Urothelium cell line (cell line): ENCODE data around the gene CDKN2C.
A peak's percentile ranks its signal among the peaks of the same experiment; 100 is the strongest.
"Not testable (repeated sequence)": the region's sequence is repeated elsewhere in the genome, so short reads cannot be mapped to it uniquely, and the experiment has no call there.

Source experiments
- DNase-seq: peaks from one replicate; pipeline ENCODE4 v3.0.0; 2011; ENCODE audit warnings: low spot score, mixed read lengths
- FAIRE-seq: peaks from 2 replicates; lab custom pipeline; 2011; peaks lifted over from hg19 to GRCh38; lab: Jason Lieb, UNC

The CDKN2C gene

GRCh38 chr1:50969611-50970508, at the start of gene CDKN2C:
TSS of gene CDKN2C (plus strand) at chr1:50970245. CDS start at chr1:50970369, 124 bp downstream.
- DNase-seq (peak; percentile 53), FAIRE-seq (no peak)

GRCh38 chr1:50920409-50920808, 49.6 kb upstream of the CDKN2C start:
- FAIRE-seq, result no peak
- DNase-seq, result no peak

- no peak for DNase-seq
- no peak for FAIRE-seq
These were observed 49.0 kb upstream of the CDKN2C start for GRCh38 chr1:50921029-50921428.

GRCh38 chr1:50923564-50923963, 46.5 kb upstream of the CDKN2C start:
- FAIRE-seq (no peak), DNase-seq (no peak)

- FAIRE-seq, result no peak
- DNase-seq, result peak; percentile 13
These were observed 40.6 kb upstream of the CDKN2C start for GRCh38 chr1:50929376-50929958.

- DNase-seq (no peak), FAIRE-seq (no peak)
These were observed 39.9 kb upstream of the CDKN2C start for GRCh38 chr1:50930193-50930592.

- FAIRE-seq (no peak), DNase-seq (no peak)
These were observed 38.9 kb upstream of the CDKN2C start for GRCh38 chr1:50930965-50931737.

GRCh38 chr1:50932043-50932442, 38.0 kb upstream of the CDKN2C start:
- DNase-seq, FAIRE-seq: not testable (repeated sequence)

- FAIRE-seq, DNase-seq: not testable (repeated sequence)
These were observed 36.3 kb upstream of the CDKN2C start for GRCh38 chr1:50933770-50934169.

GRCh38 chr1:50934838-50935237, 35.2 kb upstream of the CDKN2C start:
- FAIRE-seq, result no peak
- DNase-seq, result no peak

- not testable (repeated sequence) for FAIRE-seq, DNase-seq
These were observed 34.8 kb upstream of the CDKN2C start for GRCh38 chr1:50935276-50935675.

GRCh38 chr1:50936321-50936720, 33.7 kb upstream of the CDKN2C start:
- FAIRE-seq, result no peak
- no peak for DNase-seq

- no peak for DNase-seq
- FAIRE-seq, result no peak
These were observed 29.8 kb upstream of the CDKN2C start for GRCh38 chr1:50940291-50940690.

- FAIRE-seq (no peak), DNase-seq (no peak)
These were observed 27.7 kb upstream of the CDKN2C start for GRCh38 chr1:50942334-50942733.

GRCh38 chr1:50949286-50949982, 20.6 kb upstream of the CDKN2C start:
- no peak for DNase-seq
- no peak for FAIRE-seq

GRCh38 chr1:50950396-50950795, 19.6 kb upstream of the CDKN2C start:
- FAIRE-seq, result no peak

GRCh38 chr1:50952566-50952965, 17.5 kb upstream of the CDKN2C start:
- not testable (repeated sequence) for FAIRE-seq, DNase-seq

More at GRCh38 chr1:50950396-50950795, 19.6 kb upstream of the CDKN2C start:
- DNase-seq, result no peak

GRCh38 chr1:50955116-50955515, 14.9 kb upstream of the CDKN2C start:
- DNase-seq (no peak), FAIRE-seq (no peak)

GRCh38 chr1:50959303-50959912, 10.6 kb upstream of the CDKN2C start:
- DNase-seq (no peak), FAIRE-seq (no peak)
